NT2/D1 (cell line): ENCODE results near the gene MAPK11.
A peak's percentile ranks its signal among the peaks of the same experiment; 100 is the strongest.

Experiments used
- DNase-seq: peaks from one replicate; pipeline ENCODE4 v3.0.0-alpha.2; 2011; ENCODE audit warnings: low read depth, low spot score
- H3K27me3 ChIP-seq: 2 replicates; pipeline ENCODE4 v1.6.0; 2011; ENCODE audit warnings: mild to moderate bottlenecking; ENCODE audit not compliant: insufficient read length, insufficient read depth
- H3K36me3 ChIP-seq: 2 replicates; pipeline ENCODE4 v1.6.1; 2011; ENCODE audit warnings: mild to moderate bottlenecking, low read length, mixed read lengths; ENCODE audit not compliant: insufficient read depth, insufficient read length
- H3K4me1 ChIP-seq: 2 replicates; pipeline ENCODE4 v1.5.1; 2011; ENCODE audit not compliant: insufficient read depth, insufficient read length
- H3K4me3 ChIP-seq: 2 replicates; pipeline ENCODE4 v1.5.1; 2011; ENCODE audit warnings: low read depth; ENCODE audit not compliant: insufficient read length
- H3K9ac ChIP-seq: 2 replicates; pipeline ENCODE4 v1.6.0; 2011; ENCODE audit warnings: low read depth; ENCODE audit not compliant: insufficient read length
- H3K9me3 ChIP-seq: 2 replicates; pipeline ENCODE4 v1.5.1; 2011; ENCODE audit warnings: mild to moderate bottlenecking, low read length; ENCODE audit not compliant: insufficient read depth
- SUZ12 ChIP-seq: IDR thresholded peaks from 2 replicates; pipeline ENCODE4 v1.6.1; 2011; ENCODE audit not compliant: insufficient read length, insufficient read depth; ENCODE audit errors: extremely low read depth
- YY1 ChIP-seq: IDR thresholded peaks from 2 replicates; pipeline ENCODE4 v1.6.1; 2011; ENCODE audit not compliant: insufficient read length, insufficient read depth
- ZNF274 ChIP-seq: IDR thresholded peaks from 2 replicates; pipeline ENCODE4 v1.6.1; 2011; ENCODE audit warnings: mild to moderate bottlenecking, low read depth, low read length

Gene MAPK11

GRCh38 chr22:50312371-50312770, 42.2 kb upstream of the MAPK11 start:
- H3K9ac ChIP-seq = no peak overlapping the region
- no peak overlapping the region for H3K4me3 ChIP-seq
- H3K9me3 ChIP-seq = no peaks in the 10 kb centered on the region
- H3K36me3 ChIP-seq = no peaks in the 10 kb centered on the region
- DNase-seq = no peak
- TF ChIP-seq YY1 = no peak
- no peak for TF ChIP-seq ZNF274
- no peak for TF ChIP-seq SUZ12
- peaks cover 14% of the 10 kb centered on the region for H3K27me3 ChIP-seq
- H3K4me1 ChIP-seq = peaks cover 27% of the 10 kb centered on the region

DNA sequence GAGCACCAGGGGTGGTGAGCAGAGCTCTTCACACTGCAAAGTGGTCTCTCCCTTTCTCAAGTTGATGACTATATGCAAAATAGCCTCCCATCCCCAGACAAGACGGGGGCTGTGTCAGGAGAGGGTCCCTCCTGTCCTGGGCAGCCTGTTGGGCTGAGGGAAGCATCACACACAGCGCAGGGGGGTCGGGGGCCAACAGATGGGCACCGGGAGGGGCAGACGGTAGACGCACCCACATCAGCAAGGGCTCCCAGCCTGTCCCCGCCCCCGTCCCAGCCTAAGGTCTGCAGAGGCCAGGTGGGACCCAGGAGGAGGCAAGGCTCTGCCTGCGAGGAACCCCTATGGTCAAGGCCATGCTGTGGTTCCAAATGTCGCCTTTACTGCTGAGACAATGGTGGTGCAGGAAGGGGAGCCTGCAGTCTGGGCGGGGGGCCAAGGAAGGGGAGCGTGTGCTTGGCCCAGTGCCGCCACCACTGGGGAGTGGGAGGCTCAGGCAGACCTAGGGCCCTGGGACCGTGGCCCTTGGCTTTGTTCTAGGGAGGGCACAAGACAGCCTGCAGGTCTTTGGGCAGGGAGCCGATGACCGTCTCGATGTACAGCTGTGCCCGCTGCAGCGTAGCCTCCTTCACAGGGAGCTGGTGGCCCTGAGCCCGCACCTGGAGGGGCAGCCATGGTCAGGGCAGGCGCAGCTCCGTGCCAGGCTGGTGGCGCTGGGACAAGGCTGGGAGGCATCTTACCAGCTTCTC, 41.6 kb upstream of the MAPK11 start:
- Histone ChIP-seq H3K4me1 (peaks cover 27% of the 10 kb centered on the region), H3K36me3 (no peaks in the 10 kb centered on the region), H3K4me3 (no peak overlapping the region), H3K9ac (no peak overlapping the region), H3K27me3 (peaks cover 14% of the 10 kb centered on the region), H3K9me3 (no peaks in the 10 kb centered on the region)
- no peak for DNase-seq
- TF ChIP-seq YY1 (no peak), ZNF274 (no peak), SUZ12 (no peak)

DNA sequence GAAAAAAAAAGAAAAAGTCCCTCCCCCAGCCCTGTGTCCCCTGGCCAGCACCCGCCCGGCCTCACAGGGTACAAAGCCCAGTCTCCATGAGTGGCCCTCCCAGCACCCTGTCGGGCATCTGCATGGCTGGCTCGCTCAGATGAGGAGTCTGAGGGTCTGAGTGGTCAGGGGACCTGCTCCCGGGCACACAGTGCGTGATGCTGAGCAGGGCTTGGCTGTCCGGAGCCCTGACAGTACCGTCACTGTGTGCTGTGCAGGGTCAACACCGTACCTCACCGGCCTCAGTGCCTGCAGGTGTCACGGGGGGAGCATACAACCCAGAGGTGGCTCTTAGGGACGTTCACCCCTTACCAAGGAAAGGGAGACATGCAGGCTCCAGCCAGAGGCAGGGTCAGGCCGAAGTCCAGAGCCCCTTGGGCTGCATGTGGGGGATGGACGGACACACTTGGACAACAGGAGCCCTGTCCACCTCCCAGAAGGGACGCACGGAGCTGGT, 40.8 kb upstream of the MAPK11 start:
- Histone ChIP-seq H3K9ac (no peak overlapping the region), H3K4me1 (peaks cover 27% of the 10 kb centered on the region), H3K9me3 (no peaks in the 10 kb centered on the region), H3K36me3 (no peaks in the 10 kb centered on the region), H3K4me3 (no peak overlapping the region), H3K27me3 (peaks cover 10% of the 10 kb centered on the region)
- no peak for DNase-seq
- TF ChIP-seq SUZ12 (no peak), YY1 (no peak), ZNF274 (no peak)

DNA sequence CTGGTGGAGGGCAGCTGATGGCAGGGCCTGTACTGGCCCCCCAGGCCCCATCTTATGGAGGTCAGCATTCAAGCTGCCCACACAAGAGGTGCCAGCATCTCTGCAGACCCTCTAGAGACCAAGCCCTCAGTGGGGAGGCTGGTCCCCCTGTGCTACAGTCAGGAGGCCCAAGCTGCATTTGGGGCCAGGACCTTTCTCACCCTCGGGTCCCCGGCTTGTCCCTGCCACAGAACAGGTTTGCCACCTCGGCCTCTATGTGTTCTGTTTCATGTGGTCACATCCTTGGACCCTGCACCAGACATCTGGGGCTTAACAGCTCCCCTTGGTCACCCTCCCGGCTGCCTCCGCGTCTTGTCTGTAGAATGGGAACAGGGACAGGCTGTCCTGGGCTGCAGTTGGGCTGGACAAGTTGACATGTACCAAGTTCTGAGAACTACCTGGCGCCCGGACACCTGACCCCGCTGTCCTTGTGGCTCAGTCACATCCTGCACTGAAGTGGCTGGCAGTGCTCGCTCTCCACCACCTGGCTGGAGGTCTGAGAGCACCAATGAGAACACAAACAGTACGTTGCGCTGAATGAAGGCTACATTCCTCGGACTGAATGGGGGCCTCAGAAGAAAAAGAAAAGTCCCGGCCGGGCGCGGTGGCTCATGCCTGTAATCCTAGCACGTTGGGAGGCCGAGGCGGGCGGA, 40.0 kb upstream of the MAPK11 start:
- peaks cover 34% of the 10 kb centered on the region for H3K4me1 ChIP-seq
- DNase-seq = no peak

DNA sequence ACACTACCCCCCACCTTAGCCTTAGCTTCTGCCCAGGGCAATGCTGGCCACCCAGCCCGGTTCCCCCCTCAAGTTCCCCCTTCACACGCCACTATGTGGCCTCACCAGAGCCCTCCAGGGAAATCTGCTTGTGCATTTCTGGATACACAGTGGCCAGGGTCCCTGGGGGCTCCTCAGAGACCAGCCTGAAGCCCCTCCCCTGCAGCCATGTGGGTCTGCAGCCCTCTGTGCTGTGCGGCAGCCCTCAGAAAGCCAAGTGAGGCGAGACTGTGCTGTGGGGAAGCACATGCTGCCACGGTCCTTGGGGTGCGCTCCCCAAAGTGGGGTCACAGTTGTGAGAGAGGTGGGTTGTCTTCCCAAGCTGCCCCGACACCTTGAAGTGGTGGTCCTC, 39.4 kb upstream of the MAPK11 start:
- H3K9ac ChIP-seq = no peak overlapping the region
- no peak for DNase-seq
- H3K27me3 ChIP-seq = no peaks in the 10 kb centered on the region
- H3K36me3 ChIP-seq = peaks cover 7% of the 10 kb centered on the region
- TF ChIP-seq ZNF274 = no peak
- TF ChIP-seq SUZ12 = no peak
- TF ChIP-seq YY1 = no peak
- peaks cover 37% of the 10 kb centered on the region for H3K4me1 ChIP-seq
- no peaks in the 10 kb centered on the region for H3K9me3 ChIP-seq
- H3K4me3 ChIP-seq = no peak overlapping the region

More for the DNA sequence above, 40.0 kb upstream of the MAPK11 start:
- Histone ChIP-seq H3K9me3 (no peaks in the 10 kb centered on the region), H3K4me3 (no peak overlapping the region), H3K9ac (no peak overlapping the region), H3K36me3 (peaks cover 3% of the 10 kb centered on the region), H3K27me3 (peaks cover 5% of the 10 kb centered on the region)
- TF ChIP-seq YY1 (no peak), SUZ12 (no peak), ZNF274 (no peak)

- no peak for TF ChIP-seq YY1
- TF ChIP-seq ZNF274 = no peak
- TF ChIP-seq SUZ12 = no peak
- peak overlapping the region; percentile 32 for H3K9ac ChIP-seq
- no peaks in the 10 kb centered on the region for H3K27me3 ChIP-seq
- H3K9me3 ChIP-seq = no peaks in the 10 kb centered on the region
- H3K36me3 ChIP-seq = peaks cover 7% of the 10 kb centered on the region
- no peak for DNase-seq
- no peak overlapping the region for H3K4me3 ChIP-seq
- peaks cover 35% of the 10 kb centered on the region for H3K4me1 ChIP-seq
Measured at GRCh38 chr22:50308986-50309600, 38.9 kb upstream of the MAPK11 start.

GRCh38 chr22:50308597-50308935, 38.4 kb upstream of the MAPK11 start:
- TF ChIP-seq YY1 (no peak), SUZ12 (no peak)
- H3K9me3 ChIP-seq = no peaks in the 10 kb centered on the region
- H3K36me3 ChIP-seq = peaks cover 7% of the 10 kb centered on the region
- no peaks in the 10 kb centered on the region for H3K27me3 ChIP-seq
- H3K4me3 ChIP-seq = no peak overlapping the region
- peak overlapping the region; percentile 32 for H3K9ac ChIP-seq
- H3K4me1 ChIP-seq = peaks cover 37% of the 10 kb centered on the region
- DNase-seq = no peak
